Activated CD4-positive, alpha-beta T cell treated with anti-CD3 and anti-CD28 coated beads, Interleukin-2, amount 10 ng/mL, durations not matched to agents 24 days and 14 days (primary cell): Measurements from ENCODE around the gene SLC25A25. TPM values are rescaled to one million over a fixed set of nuclear protein-coding genes. Genes with fewer than 3 reads are reported as not detected.
"Not testable (repeated sequence)": the region's sequence is repeated elsewhere in the genome, so short reads cannot be mapped to it uniquely, and the experiment has no call there.

Experiments used
- DNase-seq: peaks from one replicate; pipeline ENCODE4 v3.0.0; 2022
- H3K27ac Mint-ChIP-seq: one replicate; pipeline ENCODE4 v1.8.0; 2022; ENCODE audit warnings: mild to moderate bottlenecking, mixed read lengths
- H3K27me3 Mint-ChIP-seq: one replicate; pipeline ENCODE4 v1.8.0; 2022; ENCODE audit warnings: mixed read lengths
- H3K36me3 Mint-ChIP-seq: one replicate; pipeline ENCODE4 v1.8.0; 2022; ENCODE audit warnings: low read depth, mild to moderate bottlenecking, mixed read lengths
- H3K4me1 Mint-ChIP-seq: one replicate; pipeline ENCODE4 v1.8.0; 2021; ENCODE audit warnings: mixed read lengths
- H3K4me3 Mint-ChIP-seq: one replicate; pipeline ENCODE4 v1.8.0; 2022; ENCODE audit warnings: mild to moderate bottlenecking, moderate library complexity, mixed read lengths
- H3K9me3 Mint-ChIP-seq: one replicate; pipeline ENCODE4 v1.8.0; 2021; ENCODE audit warnings: mixed read lengths
- intact Hi-C: fragments of 100-400 bp; cut with micrococcal nuclease; formaldehyde crosslinking; loops from one replicate; pipeline ENCODE4 v1.15.1; 2023
- total RNA-seq: library from RNA; stranded (reverse); gene quantifications from 2 replicates; pipeline ENCODE4 v1.2.3, GENCODE V29; 2022

The SLC25A25 gene
- total RNA-seq, 1 donor from 2014 or later, result 14.0 TPM

GRCh38 chr9:128071475-128071874 is 3.4 kb downstream of the SLC25A25 start:
- H3K27me3 Mint-ChIP-seq, H3K36me3 Mint-ChIP-seq, DNase-seq, H3K9me3 Mint-ChIP-seq, intact Hi-C loops: not testable (repeated sequence)
- H3K4me3 Mint-ChIP-seq, result peak overlapping the region; percentile 80
- peak overlapping the region; percentile 91 for H3K27ac Mint-ChIP-seq
- H3K4me1 Mint-ChIP-seq, result peaks cover 29% of the 10 kb centered on the region

- no peaks in the 10 kb centered on the region for H3K27me3 Mint-ChIP-seq
- peak overlapping the region; percentile 91 for H3K27ac Mint-ChIP-seq
- peak overlapping the region; percentile 80 for H3K4me3 Mint-ChIP-seq
- H3K9me3 Mint-ChIP-seq, result no peaks in the 10 kb centered on the region
- H3K4me1 Mint-ChIP-seq, result peaks cover 36% of the 10 kb centered on the region
- peaks cover 14% of the 10 kb centered on the region for H3K36me3 Mint-ChIP-seq
- peak; percentile 75 for DNase-seq
- intact Hi-C loops, result loop anchor here (1.0 kb wide), 1 partner anchor 22 kb away; no protein-coding TSS in a partner anchor
These were observed 4.4 kb downstream of the SLC25A25 start for GRCh38 chr9:128072144-128073021.

GRCh38 chr9:128073253-128073886 is 5.3 kb downstream of the SLC25A25 start:
- Mint-ChIP-seq H3K27ac (peak overlapping the region; percentile 13), H3K4me1 (peaks cover 44% of the 10 kb centered on the region), H3K27me3 (no peaks in the 10 kb centered on the region)

DNA sequence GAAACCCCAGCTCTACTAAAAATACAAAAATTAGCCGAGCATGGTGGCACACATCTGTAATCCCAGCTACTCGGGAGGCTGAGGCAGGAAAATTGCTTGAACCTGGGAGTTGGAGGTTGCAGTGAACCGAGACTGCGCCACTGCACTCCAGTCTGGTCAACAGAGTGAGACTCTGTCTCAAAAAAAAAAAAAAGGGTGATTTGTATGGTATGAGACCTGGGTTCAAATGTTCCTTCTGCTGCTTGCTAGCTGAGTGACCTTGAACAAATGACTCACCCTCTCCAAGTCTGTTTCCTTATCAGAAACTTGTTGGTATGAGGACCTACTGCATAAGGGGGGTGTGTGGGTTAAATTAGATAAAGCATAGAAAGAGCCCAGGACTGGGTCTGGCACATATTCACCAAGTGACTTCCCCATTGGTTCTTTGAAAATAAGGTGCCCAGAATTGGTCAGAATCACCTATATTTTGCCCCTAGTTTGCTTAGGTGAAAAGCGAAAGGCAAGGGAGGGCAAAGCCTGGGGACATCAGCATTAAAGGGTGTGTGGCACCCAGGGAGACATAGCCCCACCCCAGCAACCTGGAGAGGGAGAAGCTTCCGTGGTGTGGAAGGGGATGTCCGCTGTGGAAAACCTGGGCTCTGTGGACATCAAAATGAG is 9.9 kb downstream of the SLC25A25 start:
- H3K9me3 Mint-ChIP-seq, result no peaks in the 10 kb centered on the region
- no peak for DNase-seq
- no peaks in the 10 kb centered on the region for H3K27me3 Mint-ChIP-seq
- intact Hi-C loops, result no loop called here
- H3K27ac Mint-ChIP-seq, result peak overlapping the region; percentile 71
- H3K4me1 Mint-ChIP-seq, result peaks cover 39% of the 10 kb centered on the region
- peak overlapping the region; percentile 16 for H3K4me3 Mint-ChIP-seq
- peaks cover 9% of the 10 kb centered on the region for H3K36me3 Mint-ChIP-seq

More at GRCh38 chr9:128073253-128073886, 5.3 kb downstream of the SLC25A25 start:
- Mint-ChIP-seq H3K9me3 (no peaks in the 10 kb centered on the region), H3K36me3 (peaks cover 14% of the 10 kb centered on the region), H3K4me3 (no peak overlapping the region)
- no peak for DNase-seq
- intact Hi-C loops, result no loop called here

DNA sequence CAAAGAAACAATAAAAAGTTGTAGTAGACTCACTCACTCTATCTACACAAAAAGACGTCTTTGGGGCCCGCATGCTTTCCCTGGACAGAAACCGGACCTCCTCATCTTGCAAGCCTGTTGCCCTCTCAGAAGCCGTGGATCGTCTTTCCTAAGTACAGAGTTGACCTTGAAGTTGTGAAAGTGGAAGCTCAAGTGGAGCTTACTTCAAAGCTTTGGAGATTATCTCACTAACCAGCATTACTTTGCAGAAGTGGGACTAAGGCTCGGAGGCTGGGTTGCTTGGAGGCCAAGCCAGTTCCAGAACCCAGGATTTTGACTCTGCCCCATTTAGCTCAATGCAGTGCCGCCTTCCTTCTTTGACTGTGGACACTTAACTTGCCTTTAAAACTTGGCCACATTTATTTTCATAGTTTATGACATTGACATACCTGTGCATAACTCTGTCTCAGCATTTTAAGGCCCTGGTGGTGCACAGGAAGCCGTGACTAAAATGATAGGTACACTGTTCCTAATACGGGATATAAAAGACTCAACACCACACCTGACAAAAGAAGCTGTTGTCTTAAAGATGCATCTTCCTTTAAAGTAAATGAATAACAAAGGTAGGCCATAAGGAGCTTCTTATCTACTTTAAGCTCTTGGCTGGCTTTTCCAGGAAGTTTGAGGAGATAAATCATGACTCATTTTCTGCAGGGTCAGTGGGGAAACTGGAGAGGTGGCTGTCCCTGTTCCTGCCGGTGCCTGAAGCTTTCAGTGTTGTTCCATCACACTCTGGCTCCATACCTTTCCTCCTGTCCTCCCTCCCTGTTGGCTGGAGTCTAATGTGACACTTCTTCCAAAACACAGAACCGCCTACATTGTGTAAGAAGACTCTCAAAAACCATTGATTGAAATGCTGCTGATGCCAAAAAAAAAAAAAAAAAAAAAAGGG is 10.7 kb downstream of the SLC25A25 start:
- Mint-ChIP-seq H3K9me3 (no peaks in the 10 kb centered on the region), H3K4me1 (peaks cover 36% of the 10 kb centered on the region), H3K27ac (peak overlapping the region; percentile 71), H3K27me3 (no peaks in the 10 kb centered on the region), H3K4me3 (peak overlapping the region; percentile 40), H3K36me3 (peaks cover 9% of the 10 kb centered on the region)
- intact Hi-C loops, result no loop called here
- no peak for DNase-seq

DNA sequence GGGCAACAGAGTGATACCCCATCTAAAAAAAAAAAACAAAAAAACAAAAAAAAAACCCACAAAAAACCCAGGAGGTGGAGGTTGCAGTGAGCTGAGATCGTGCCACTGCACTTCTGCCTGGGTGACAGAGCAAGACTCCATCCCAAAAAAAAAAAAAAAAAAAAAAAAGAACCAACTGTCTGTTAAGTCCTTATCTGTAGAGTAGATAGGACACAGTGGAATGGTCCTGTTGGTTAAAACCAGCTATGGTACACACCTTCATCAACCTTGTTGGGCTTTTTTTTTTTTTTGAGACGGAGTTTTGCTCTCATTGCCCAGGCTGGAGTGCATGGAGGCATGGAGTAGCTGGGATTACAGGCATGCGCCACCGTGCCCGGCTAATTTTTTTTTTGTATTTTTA is 12.2 kb downstream of the SLC25A25 start:
- no peak for DNase-seq
- Mint-ChIP-seq H3K27ac (no peak overlapping the region), H3K4me1 (peaks cover 35% of the 10 kb centered on the region), H3K27me3 (no peaks in the 10 kb centered on the region), H3K36me3 (peaks cover 11% of the 10 kb centered on the region), H3K4me3 (no peak overlapping the region), H3K9me3 (no peaks in the 10 kb centered on the region)
- intact Hi-C loops, result loop anchor here (5.0 kb wide), 2 partner anchors 37 to 48 kb away; no protein-coding TSS in a partner anchor

DNA sequence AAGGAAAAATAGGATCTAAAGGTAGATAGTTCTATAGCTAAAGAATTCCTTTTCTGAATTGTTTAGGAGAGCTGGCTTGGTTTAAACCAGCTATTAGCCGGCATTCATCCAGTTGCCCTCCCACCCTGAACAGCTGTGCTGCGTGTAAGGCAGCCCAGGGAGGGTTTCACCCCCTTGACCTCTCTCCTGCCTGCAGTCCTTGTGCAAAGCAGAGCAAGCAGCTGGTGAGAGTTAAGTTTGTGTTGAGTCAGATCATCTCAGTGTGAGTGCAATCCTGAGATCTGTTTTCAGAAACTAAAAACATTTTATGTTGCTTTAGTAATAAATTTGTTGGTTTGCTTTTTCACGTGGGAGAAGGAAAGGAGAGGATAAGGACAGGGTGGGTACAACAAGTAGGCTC is 13.0 kb downstream of the SLC25A25 start:
- Mint-ChIP-seq H3K9me3 (no peaks in the 10 kb centered on the region), H3K36me3 (peaks cover 13% of the 10 kb centered on the region), H3K27ac (peak overlapping the region; percentile 20), H3K4me1 (peaks cover 40% of the 10 kb centered on the region), H3K4me3 (no peak overlapping the region), H3K27me3 (no peaks in the 10 kb centered on the region)
- intact Hi-C loops, result loop anchor here (5.0 kb wide), 2 partner anchors 36 to 49 kb away; no protein-coding TSS in a partner anchor
- DNase-seq, result no peak

DNA sequence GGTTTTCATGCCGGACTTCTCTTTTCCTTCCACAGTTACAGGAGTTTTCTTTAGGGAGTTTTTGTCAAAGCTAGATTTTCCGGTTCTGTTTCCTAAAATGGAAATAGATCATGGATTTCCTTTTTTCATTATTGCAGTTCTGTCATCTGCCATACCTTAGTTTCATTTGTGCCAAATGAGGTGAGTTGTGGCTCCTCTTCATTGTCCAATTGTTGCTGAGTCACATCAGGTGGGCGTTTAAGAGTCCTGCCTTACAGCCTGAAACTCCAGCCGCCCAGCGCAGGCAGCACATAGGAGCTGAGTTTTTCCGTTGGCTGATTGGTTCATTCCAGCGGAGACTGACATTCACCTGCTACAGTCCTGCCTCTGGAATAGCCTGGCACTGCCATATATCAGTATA is 14.1 kb downstream of the SLC25A25 start:
- Mint-ChIP-seq H3K4me1 (peaks cover 33% of the 10 kb centered on the region), H3K4me3 (no peak overlapping the region), H3K27me3 (no peaks in the 10 kb centered on the region), H3K9me3 (no peaks in the 10 kb centered on the region), H3K27ac (peak overlapping the region; percentile 11), H3K36me3 (peaks cover 8% of the 10 kb centered on the region)
- intact Hi-C loops, result loop anchor here (5.0 kb wide), 2 partner anchors 35 to 50 kb away; no protein-coding TSS in a partner anchor
- no peak for DNase-seq

DNA sequence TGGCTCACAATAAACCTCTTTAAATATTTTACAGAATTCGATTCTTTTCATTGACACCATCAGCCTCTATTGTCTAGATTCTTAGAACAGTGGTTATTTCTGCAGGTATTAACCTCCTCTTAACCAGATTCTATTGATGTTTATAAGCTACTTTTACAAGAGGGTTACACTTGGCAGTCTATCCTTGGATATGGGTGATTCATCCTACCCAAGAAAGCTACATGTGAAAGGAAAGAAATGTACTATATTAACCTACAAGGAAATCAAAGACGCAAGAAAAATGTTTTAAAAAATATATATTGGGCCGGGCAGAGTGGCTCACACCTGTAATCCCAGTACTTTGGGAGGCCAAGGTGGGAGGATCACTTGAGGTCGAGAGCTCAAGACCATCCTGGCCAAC is 16.7 kb downstream of the SLC25A25 start:
- no peak for DNase-seq
- no peaks in the 10 kb centered on the region for H3K27me3 Mint-ChIP-seq
- peaks cover 26% of the 10 kb centered on the region for H3K4me1 Mint-ChIP-seq
- no peaks in the 10 kb centered on the region for H3K9me3 Mint-ChIP-seq
- H3K36me3 Mint-ChIP-seq, result peaks cover 10% of the 10 kb centered on the region
- no peak overlapping the region for H3K4me3 Mint-ChIP-seq
- H3K27ac Mint-ChIP-seq, result no peak overlapping the region
- intact Hi-C loops, result loop anchor here (5.0 kb wide), 2 partner anchors 33 to 52 kb away; no protein-coding TSS in a partner anchor

GRCh38 chr9:128085943-128086342 is 17.9 kb downstream of the SLC25A25 start:
- H3K27ac Mint-ChIP-seq, result no peak overlapping the region
- peaks cover 9% of the 10 kb centered on the region for H3K36me3 Mint-ChIP-seq

DNA sequence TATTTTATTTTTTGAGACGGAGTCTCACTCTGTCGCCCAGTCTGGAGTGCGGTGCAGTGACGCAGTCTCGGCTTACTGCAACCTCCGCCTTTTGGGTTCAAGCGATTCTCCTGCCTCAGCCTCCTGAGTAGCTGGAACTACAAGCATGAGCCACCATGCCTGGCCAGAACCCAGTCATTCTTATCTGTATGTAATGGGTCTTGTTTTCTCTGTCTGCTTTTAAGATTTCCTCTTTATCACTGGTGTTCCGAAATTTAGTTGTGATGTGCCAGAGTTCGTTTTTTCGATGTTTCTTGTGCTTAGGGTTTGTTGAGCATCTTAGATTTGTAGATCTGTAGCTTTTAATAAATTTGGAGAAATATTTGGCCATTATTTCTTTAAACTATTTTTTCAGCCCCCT is 19.2 kb downstream of the SLC25A25 start:
- intact Hi-C loops, result no loop called here
- H3K9me3 Mint-ChIP-seq, result no peaks in the 10 kb centered on the region
- no peak overlapping the region for H3K4me3 Mint-ChIP-seq
- H3K27me3 Mint-ChIP-seq, result no peaks in the 10 kb centered on the region
- no peak overlapping the region for H3K27ac Mint-ChIP-seq
- peaks cover 32% of the 10 kb centered on the region for H3K4me1 Mint-ChIP-seq
- DNase-seq, result no peak
- peaks cover 9% of the 10 kb centered on the region for H3K36me3 Mint-ChIP-seq

More at GRCh38 chr9:128085943-128086342, 17.9 kb downstream of the SLC25A25 start:
- peaks cover 29% of the 10 kb centered on the region for H3K4me1 Mint-ChIP-seq
- no peaks in the 10 kb centered on the region for H3K9me3 Mint-ChIP-seq
- no peak overlapping the region for H3K4me3 Mint-ChIP-seq
- intact Hi-C loops, result no loop called here
- no peaks in the 10 kb centered on the region for H3K27me3 Mint-ChIP-seq
- DNase-seq, result peak; percentile 54

DNA sequence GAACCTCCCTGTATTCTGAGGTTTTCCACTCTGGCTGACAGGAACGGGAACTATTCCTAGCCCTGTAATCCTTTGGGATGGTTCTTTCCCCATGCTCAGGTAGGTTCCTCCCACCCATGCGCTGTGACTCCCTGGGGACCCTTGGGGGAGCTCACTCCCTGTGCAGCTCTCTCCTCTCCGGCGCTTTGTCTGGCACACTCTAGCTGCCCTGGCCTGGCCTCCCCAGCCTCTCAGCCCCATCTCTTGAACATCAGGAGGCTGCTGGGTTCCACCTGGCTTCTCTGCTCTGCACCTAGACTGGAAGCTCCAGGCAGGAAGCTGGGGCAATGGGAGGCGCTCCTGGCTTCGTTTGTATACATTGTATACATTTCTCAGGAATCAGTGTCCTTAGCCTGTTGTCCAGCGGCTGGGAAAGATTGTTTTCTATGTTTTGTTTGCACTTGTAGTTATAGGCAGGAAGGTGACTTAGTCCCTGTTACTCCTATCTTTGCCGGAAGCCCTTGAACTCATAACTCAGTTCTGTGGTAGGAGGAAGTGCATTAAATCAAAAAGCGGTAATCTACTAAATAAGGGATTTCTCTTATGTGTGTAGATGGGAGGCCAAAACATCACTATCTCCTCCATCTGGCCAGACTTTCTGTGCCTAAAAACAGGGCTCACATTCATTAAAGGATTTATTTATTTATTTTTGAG is 20.4 kb downstream of the SLC25A25 start:
- Mint-ChIP-seq H3K4me1 (peaks cover 43% of the 10 kb centered on the region), H3K9me3 (no peaks in the 10 kb centered on the region), H3K36me3 (peaks cover 9% of the 10 kb centered on the region), H3K27ac (no peak overlapping the region), H3K27me3 (no peaks in the 10 kb centered on the region), H3K4me3 (no peak overlapping the region)
- intact Hi-C loops, result no loop called here
- no peak for DNase-seq
